Smooth muscle cell (in vitro differentiated cells): Measurements from ENCODE around the gene TYRP1. TPM values are rescaled to one million over a fixed set of nuclear protein-coding genes. Genes with fewer than 3 reads are reported as not detected.

Experiments
- DNase-seq: peaks from one replicate; lab custom pipeline; 2025; ENCODE audit not compliant: unreplicated experiment; lab: John Stamatoyannopoulos, UW
- H2AFZ ChIP-seq: fragments of 200-600 bp; sonication (generic); 2 replicates; pipeline ENCODE4 v1.6.0; 2016; ENCODE audit warnings: antibody characterized with exemption, low read depth, mild to moderate bottlenecking
- H3F3A ChIP-seq: fragments of 200-600 bp; sonication (generic); 2 replicates; pipeline ENCODE4 v1.6.0; 2017; ENCODE audit warnings: antibody characterized with exemption, low read depth
- H3K27ac ChIP-seq: fragments of 200-600 bp; sonication (generic); 2 replicates; pipeline ENCODE4 v1.5.1; 2016; ENCODE audit warnings: low read depth, mild to moderate bottlenecking
- H3K27me3 ChIP-seq: fragments of 200-600 bp; sonication (generic); 2 replicates; pipeline ENCODE4 v1.6.1; 2016; ENCODE audit warnings: low read depth, mild to moderate bottlenecking
- H3K36me3 ChIP-seq: fragments of 200-600 bp; sonication (generic); 2 replicates; pipeline ENCODE4 v1.5.1; 2016; ENCODE audit warnings: low read depth
- H3K4me1 ChIP-seq: fragments of 200-600 bp; sonication (generic); 2 replicates; pipeline ENCODE4 v1.5.1; 2016; ENCODE audit warnings: low read depth
- H3K4me2 ChIP-seq: fragments of 200-600 bp; sonication (generic); 2 replicates; pipeline ENCODE4 v1.6.0; 2016; ENCODE audit warnings: mild to moderate bottlenecking
- H3K4me3 ChIP-seq: fragments of 200-600 bp; sonication (generic); 2 replicates; pipeline ENCODE4 v1.5.1; 2016; ENCODE audit warnings: mild to moderate bottlenecking
- H3K79me2 ChIP-seq: fragments of 200-600 bp; sonication (generic); 2 replicates; pipeline ENCODE4 v1.6.0; 2016; ENCODE audit warnings: low read depth, mild to moderate bottlenecking
- H3K9ac ChIP-seq: fragments of 200-600 bp; sonication (generic); 2 replicates; pipeline ENCODE4 v1.6.0; 2016; ENCODE audit warnings: low read depth
- H3K9me3 ChIP-seq: fragments of 200-600 bp; sonication (generic); replicated peaks from 2 replicates; pipeline ENCODE4 v1.5.1; 2016; ENCODE audit warnings: low read depth
- H4K20me1 ChIP-seq: fragments of 200-600 bp; sonication (generic); 2 replicates; pipeline ENCODE4 v1.6.0; 2016; ENCODE audit warnings: low read depth
- CTCF ChIP-seq: fragments of 200-600 bp; sonication (generic); IDR thresholded peaks from 2 replicates; pipeline ENCODE4 v1.5.1; 2017; ENCODE audit warnings: borderline replicate concordance, mild to moderate bottlenecking, antibody characterized with exemption; ENCODE audit not compliant: insufficient read depth, poor library complexity, severe bottlenecking
- WGBS: methylation state at CpG from one replicate; pipeline ENCODE4 v1.1.7; 2016; ENCODE audit warnings: low lambda C conversion rate; 5-methylcytosine and 5-hydroxymethylcytosine counted together
- polyA plus RNA-seq: library from polyadenylated mRNA; unstranded; fragments of >200 nt; fragmentation: Nextera tagmentation; extraction: Ambion mirVana; gene quantifications from 2 replicates; pipeline ENCODE4 v1.2.1, GENCODE V29; 2016
- total RNA-seq: library from RNA; depleted of rRNA; stranded (reverse); fragments of >200 nt; gene quantifications from 2 replicates; pipeline ENCODE4 v1.2.3, GENCODE V29; 2014

Gene TYRP1
- total and polyA plus RNA-seq, 2 experiments from 2014 or later = 0.41 to 0.76 TPM

DNA sequence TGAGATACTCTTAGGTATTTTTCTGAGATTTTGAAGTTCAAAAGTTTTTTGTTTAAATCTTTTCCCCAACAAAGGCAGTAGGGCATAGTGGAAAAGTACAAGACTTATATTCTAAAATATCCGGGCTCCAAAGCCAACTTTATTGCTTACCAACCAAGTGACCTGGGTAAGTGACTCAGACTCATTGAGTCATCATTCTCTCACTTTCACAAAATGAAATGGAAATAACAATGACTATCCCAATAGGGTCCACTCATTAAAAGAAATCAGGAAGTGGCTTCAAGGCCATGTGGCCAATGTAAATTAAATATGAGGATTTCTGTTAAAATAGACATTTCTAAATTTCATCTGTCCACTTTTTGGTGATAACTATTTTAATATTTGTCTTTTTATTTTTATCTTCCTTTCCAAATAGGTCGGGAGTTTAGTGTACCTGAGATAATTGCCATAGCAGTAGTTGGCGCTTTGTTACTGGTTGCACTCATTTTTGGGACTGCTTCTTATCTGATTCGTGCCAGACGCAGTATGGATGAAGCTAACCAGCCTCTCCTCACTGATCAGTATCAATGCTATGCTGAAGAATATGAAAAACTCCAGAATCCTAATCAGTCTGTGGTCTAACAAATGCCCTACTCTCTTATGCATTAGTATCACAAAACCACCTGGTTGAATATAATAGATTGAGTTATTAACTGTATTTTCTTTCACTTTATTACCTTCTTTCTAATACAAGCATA, 15.5 kb downstream of the TYRP1 start:
- no peaks in the 10 kb centered on the region for H3K36me3 ChIP-seq
- no peaks in the 10 kb centered on the region for H3K9me3 ChIP-seq
- TF ChIP-seq CTCF = no peak
- H3K9ac ChIP-seq = no peak overlapping the region
- H2AFZ ChIP-seq = peak overlapping the region; percentile 2
- no peak for DNase-seq
- H3K4me2 ChIP-seq = peak overlapping the region; percentile 24
- no peaks in the 10 kb centered on the region for H3K79me2 ChIP-seq
- peak overlapping the region; percentile 65 for H3K27ac ChIP-seq
- WGBS = 52% methylated on average over 5 of the region's 5 CpGs
- no peaks in the 10 kb centered on the region for H3K27me3 ChIP-seq
- no peaks in the 10 kb centered on the region for H3F3A ChIP-seq
- no peaks in the 10 kb centered on the region for H3K4me1 ChIP-seq
- H3K4me3 ChIP-seq = no peak overlapping the region
- H4K20me1 ChIP-seq = no peaks in the 10 kb centered on the region

DNA sequence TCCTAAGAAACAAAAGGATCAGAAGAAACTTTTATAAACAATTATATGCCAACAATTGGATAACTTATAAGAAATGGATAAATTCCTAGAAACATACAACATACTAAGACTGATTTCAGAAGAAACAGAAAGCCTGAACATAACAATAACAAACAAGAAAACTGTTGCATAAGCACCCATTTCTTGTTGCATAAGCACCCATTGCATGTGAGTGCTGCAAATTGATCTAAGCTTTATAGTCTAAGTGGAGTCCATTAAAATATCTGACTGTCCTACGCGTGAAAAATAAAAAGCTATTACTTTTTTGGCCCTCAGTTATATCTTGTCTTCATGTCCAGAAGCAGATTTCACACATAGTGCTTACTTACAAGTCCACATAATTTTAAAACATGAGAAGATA, 19.3 kb downstream of the TYRP1 start:
- no peak for TF ChIP-seq CTCF
- Histone ChIP-seq H3K9me3 (no peaks in the 10 kb centered on the region), H3K4me2 (no peak overlapping the region), H3K9ac (no peak overlapping the region), H3K27me3 (no peaks in the 10 kb centered on the region), H3K4me3 (no peak overlapping the region), H2AFZ (no peak overlapping the region), H3K36me3 (no peaks in the 10 kb centered on the region), H3K79me2 (no peaks in the 10 kb centered on the region), H3F3A (no peaks in the 10 kb centered on the region), H4K20me1 (no peaks in the 10 kb centered on the region), H3K4me1 (peaks cover under 1% of the 10 kb centered on the region), H3K27ac (no peak overlapping the region)
- no peak for DNase-seq
- 88% methylated on average over 2 of the region's 2 CpGs for WGBS

DNA sequence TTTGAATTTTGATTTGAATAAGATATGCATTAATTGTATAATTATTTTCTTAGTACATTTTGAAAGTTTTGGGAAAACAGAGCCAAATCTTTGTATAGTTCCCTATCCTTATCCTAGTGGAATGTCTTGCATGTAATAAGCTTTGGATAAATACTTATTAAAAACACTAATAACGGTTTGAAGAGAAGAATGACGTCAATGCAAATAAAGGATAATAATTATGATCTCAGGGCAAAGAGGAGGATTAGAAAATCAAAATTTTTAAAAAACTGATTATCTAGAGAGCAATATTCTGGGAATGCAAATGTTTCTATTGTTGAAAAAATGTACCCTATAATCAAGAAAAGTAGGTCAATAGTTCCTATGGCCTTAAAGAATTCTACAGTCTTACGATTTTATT, 22.1 kb downstream of the TYRP1 start:
- Histone ChIP-seq H2AFZ (no peak overlapping the region), H3K4me1 (peaks cover 18% of the 10 kb centered on the region), H3K4me2 (no peak overlapping the region), H3K79me2 (no peaks in the 10 kb centered on the region), H4K20me1 (no peaks in the 10 kb centered on the region), H3F3A (peaks cover 5% of the 10 kb centered on the region), H3K9me3 (no peaks in the 10 kb centered on the region), H3K27ac (no peak overlapping the region), H3K9ac (no peak overlapping the region), H3K36me3 (no peaks in the 10 kb centered on the region), H3K27me3 (no peaks in the 10 kb centered on the region), H3K4me3 (no peak overlapping the region)
- TF ChIP-seq CTCF = no peak
- DNase-seq = no peak
- 91% methylated on average over 3 of the region's 3 CpGs for WGBS
